Cardiac muscle cell (in vitro differentiated cells and primary cell): ENCODE results near the gene SYT12. TPM values are rescaled to one million over a fixed set of nuclear protein-coding genes. Genes with fewer than 3 reads are reported as not detected.
A peak's percentile ranks its signal among the peaks of the same experiment; 100 is the strongest.

Experiments used
- DNase-seq, 2 donors: peaks; one replicate each; pipeline versions ENCODE4 v3.0.0 to v3.0.0-alpha.2; 2010 to 2017; ENCODE audit warnings: low read depth in 1 of 2, low spot score in 1 of 2
- H3K27ac ChIP-seq: fragments of 200-600 bp; sonication (generic); 2 replicates; pipeline ENCODE4 v1.5.1; 2016
- H3K27me3 ChIP-seq: fragments of 200-600 bp; sonication (generic); 2 replicates; pipeline ENCODE4 v1.6.0; 2016; ENCODE audit warnings: control low read depth
- H3K36me3 ChIP-seq: fragments of 200-600 bp; sonication (generic); 2 replicates; pipeline ENCODE4 v1.5.1; 2016; ENCODE audit warnings: control low read depth
- H3K4me1 ChIP-seq: fragments of 200-600 bp; sonication (generic); 2 replicates; pipeline ENCODE4 v1.8.1; 2017; ENCODE audit warnings: low read depth, mild to moderate bottlenecking, mixed run types
- H3K4me3 ChIP-seq: fragments of 200-600 bp; sonication (generic); 2 replicates; pipeline ENCODE4 v1.5.1; 2016; ENCODE audit warnings: mild to moderate bottlenecking
- H3K9me3 ChIP-seq: fragments of 200-600 bp; sonication (generic); 2 replicates; pipeline ENCODE4 v1.5.1; 2017; ENCODE audit warnings: low read depth, mild to moderate bottlenecking, control low read depth
- polyA plus RNA-seq: library from polyadenylated mRNA; unstranded; fragments of >200 nt; fragmentation: Nextera tagmentation; extraction: Ambion mirVana; gene quantifications from 2 replicates; pipeline ENCODE4 v1.2.1, GENCODE V29; 2016
- total RNA-seq: library from RNA; depleted of rRNA; stranded (reverse); fragments of >200 nt; gene quantifications from 2 replicates; pipeline ENCODE4 v1.2.3, GENCODE V29; 2016
- TF ChIP-seq, protein P1 (sequence below): IDR thresholded peaks from 2 replicates; pipeline ENCODE4 v1.5.1; 2012; ENCODE audit warnings: low read depth, mild to moderate bottlenecking, low read length

The SYT12 gene
- total and polyA plus RNA-seq, 2 experiments from 2014 or later, result 0.21 TPM; not detected in 1

DNA sequence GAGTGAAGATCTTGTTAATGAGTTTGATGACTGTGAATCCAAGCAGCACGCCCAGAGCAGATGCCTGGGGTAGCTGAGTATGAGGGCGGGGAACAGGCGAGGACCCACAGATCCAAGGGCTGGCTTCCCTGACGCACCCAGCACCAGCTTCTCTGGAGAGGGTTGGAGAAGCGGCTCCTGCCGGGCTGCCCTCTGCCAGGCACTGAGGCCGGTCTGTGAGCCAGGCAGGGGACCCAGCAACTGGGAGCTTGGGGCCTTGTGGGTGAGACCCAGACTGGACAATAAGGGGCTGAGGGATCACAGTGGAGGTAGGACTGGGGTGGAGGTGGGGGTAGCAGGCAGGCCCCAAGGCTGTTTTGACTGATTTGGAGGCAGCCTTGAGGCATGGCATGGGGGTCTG, 8.6 kb upstream of the SYT12 start:
- Histone ChIP-seq H3K36me3 (no peaks in the 10 kb centered on the region), H3K4me3 (no peak overlapping the region), H3K9me3 (no peaks in the 10 kb centered on the region), H3K27me3 (no peaks in the 10 kb centered on the region), H3K27ac (no peak overlapping the region), H3K4me1 (no peaks in the 10 kb centered on the region)
- DNase-seq, result no peak
- TF ChIP-seq, protein P1, sequence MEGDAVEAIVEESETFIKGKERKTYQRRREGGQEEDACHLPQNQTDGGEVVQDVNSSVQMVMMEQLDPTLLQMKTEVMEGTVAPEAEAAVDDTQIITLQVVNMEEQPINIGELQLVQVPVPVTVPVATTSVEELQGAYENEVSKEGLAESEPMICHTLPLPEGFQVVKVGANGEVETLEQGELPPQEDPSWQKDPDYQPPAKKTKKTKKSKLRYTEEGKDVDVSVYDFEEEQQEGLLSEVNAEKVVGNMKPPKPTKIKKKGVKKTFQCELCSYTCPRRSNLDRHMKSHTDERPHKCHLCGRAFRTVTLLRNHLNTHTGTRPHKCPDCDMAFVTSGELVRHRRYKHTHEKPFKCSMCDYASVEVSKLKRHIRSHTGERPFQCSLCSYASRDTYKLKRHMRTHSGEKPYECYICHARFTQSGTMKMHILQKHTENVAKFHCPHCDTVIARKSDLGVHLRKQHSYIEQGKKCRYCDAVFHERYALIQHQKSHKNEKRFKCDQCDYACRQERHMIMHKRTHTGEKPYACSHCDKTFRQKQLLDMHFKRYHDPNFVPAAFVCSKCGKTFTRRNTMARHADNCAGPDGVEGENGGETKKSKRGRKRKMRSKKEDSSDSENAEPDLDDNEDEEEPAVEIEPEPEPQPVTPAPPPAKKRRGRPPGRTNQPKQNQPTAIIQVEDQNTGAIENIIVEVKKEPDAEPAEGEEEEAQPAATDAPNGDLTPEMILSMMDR, result no peak

DNA sequence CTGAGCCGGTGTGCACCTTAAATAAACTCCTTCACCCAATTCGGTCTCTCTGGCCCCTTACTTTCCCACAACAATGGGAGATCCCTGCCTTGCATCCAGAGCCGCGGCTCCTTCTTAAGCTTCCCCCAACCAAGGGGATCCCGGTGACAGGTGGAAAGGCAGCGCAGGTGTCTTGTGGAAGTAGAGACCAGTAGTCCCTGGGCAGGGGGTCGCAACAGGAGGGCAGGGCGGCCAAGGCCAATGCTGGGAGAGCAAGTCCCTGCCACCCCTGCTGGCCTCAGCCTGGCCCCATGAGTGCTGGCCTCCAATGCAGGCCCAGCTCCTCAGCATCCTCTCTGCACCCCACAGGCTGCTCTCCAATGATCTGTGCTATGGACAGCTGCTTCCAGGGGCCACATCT, 7.9 kb upstream of the SYT12 start:
- no peak overlapping the region for H3K27ac ChIP-seq
- no peaks in the 10 kb centered on the region for H3K36me3 ChIP-seq
- no peak overlapping the region for H3K4me3 ChIP-seq
- TF ChIP-seq, protein P1, result no peak
- no peaks in the 10 kb centered on the region for H3K4me1 ChIP-seq
- no peaks in the 10 kb centered on the region for H3K9me3 ChIP-seq
- H3K27me3 ChIP-seq, result no peaks in the 10 kb centered on the region
- no peak for DNase-seq

DNA sequence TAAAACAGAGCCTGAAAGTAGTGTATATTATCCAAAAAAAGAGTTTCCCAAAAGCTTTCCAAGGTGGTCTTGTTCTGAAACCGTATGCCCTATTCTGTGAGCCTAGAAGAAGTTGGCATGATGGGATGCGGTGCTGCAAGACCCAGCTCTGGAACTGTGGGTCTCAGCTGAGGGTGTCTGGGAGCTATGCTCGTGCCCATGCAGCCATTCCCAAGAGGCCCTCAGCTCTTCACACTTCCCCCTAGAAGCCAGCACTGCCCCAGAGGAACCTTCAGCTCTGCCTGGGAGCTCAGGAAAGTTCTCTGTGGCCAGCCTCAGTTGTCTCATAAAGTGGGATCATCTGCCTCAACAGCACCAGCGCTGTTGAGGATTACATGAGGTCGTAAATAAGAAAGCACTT, 6.4 kb upstream of the SYT12 start:
- no peak for DNase-seq
- H3K36me3 ChIP-seq, result no peaks in the 10 kb centered on the region

DNA sequence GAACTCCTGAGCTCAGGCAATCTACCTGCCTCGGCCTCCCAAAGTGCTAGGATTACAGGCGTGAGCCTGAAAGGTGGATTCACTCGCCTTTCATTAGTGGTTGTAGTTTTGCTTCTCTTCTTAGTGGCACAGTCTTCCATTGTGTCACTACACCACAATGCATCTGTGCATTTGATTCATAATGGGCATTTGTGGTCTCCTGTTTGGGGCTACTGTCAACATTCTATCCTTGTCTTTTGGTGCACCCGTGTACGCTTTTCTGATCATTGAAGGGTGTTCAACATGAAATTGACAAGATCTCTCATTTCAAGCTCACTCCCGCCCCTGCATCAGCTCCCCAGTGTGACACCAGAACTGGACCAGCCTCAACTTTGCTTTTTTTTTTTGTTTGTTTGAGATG, 2.0 kb upstream of the SYT12 start:
- no peaks in the 10 kb centered on the region for H3K9me3 ChIP-seq
- TF ChIP-seq, protein P1, result no peak
- H3K4me3 ChIP-seq, result no peak overlapping the region
- no peaks in the 10 kb centered on the region for H3K36me3 ChIP-seq
- H3K4me1 ChIP-seq, result no peaks in the 10 kb centered on the region
- H3K27ac ChIP-seq, result no peak overlapping the region
- H3K27me3 ChIP-seq, result peaks cover 40% of the 10 kb centered on the region
- no peak for DNase-seq

More for the DNA sequence above, 6.4 kb upstream of the SYT12 start:
- Histone ChIP-seq H3K4me1 (no peaks in the 10 kb centered on the region), H3K4me3 (no peak overlapping the region), H3K9me3 (no peaks in the 10 kb centered on the region), H3K27me3 (no peaks in the 10 kb centered on the region), H3K27ac (no peak overlapping the region)
- TF ChIP-seq, protein P1, result no peak

DNA sequence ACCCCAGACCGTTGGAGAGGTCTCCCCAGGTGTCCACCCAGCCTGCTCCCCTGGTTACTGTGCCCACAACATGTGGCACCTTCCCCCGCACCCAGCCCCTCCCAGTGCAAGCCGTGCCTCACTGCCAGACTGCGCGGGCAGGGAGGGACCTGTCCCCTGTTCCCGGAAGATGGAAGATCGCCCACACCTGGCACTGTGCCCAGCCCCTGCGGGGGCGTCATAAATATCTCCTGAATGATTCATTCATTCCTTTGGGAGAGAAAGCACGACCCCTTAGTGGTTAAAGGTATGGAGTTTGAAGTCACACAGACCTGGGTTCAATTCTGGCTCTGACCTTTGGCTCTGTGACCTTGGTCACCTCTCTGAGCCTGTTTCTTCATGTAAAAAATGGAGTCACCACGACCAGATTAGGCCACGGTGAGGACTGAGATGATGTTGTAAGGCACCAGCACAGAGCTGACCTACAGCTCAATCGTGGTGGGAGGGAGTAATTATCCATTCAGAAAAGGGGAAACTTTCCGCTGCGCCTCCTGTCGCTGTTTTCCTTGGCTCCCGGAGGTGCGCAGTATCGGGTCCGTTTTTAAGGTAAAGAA, 497 bp upstream of the SYT12 start:
- Histone ChIP-seq H3K27ac (no peak overlapping the region), H3K27me3 (peaks cover 40% of the 10 kb centered on the region), H3K36me3 (no peaks in the 10 kb centered on the region), H3K4me1 (no peaks in the 10 kb centered on the region), H3K9me3 (no peaks in the 10 kb centered on the region), H3K4me3 (peak overlapping the region; percentile 51)
- peak in 1 of 2 donors; percentile 70 for DNase-seq
- TF ChIP-seq, protein P1, result no peak
